Measurements from ENCODE around the gene MAPT. TPM values are rescaled to one million over a fixed set of nuclear protein-coding genes. Genes with fewer than 3 reads are reported as not detected.

MAPT gene
- total and polyA plus RNA-seq, 2 of the 4 experiments (the other 2 are of a cell fraction) = 0.18 to 0.19 TPM

- no peak for TF ChIP-seq CTCF (conservative IDR thresholded peaks at IDR 0.05; ENCODE audit: low read depth, low read length)
- TF ChIP-seq FOS (IDR thresholded peaks at IDR 0.05; ENCODE audit: low read depth, low read length) = no peak
Measured at GRCh38 chr17:46013127-46013501, 118.8 kb downstream of the MAPT start (continued).

GRCh38 chr17:46013502-46014165 lies 119.3 kb downstream of the MAPT start:
- H3K4me1 ChIP-seq (ENCODE audit: control insufficient read depth, insufficient read depth, low read length) = peaks cover 11% of the 10 kb centered on the region
- in situ Hi-C loops (cut with MboI; ENCODE audit: low sequenced_read_pairs) (no loop called here), intact Hi-C loops (cut with micrococcal nuclease) (no loop called here), dilution Hi-C loops (cut with HindIII; ENCODE audit: low sequenced_read_pairs, unreplicated experiment) (no loop called here)
- no peak overlapping the region for H2BK120ac ChIP-seq (ENCODE audit: low read depth, low read length)
- no peak overlapping the region for H2AK5ac ChIP-seq (ENCODE audit: low read depth, low read length)
- no peak overlapping the region for H3K4me2 ChIP-seq (ENCODE audit: low read depth, low read length)
- WGBS, 2 experiments (ENCODE audit: extremely low coverage in 2 of 2, insufficient read length in 1 of 2) = 65% methylated on average over 4 of the region's 9 CpGs; no CpG with 5 or more reads in 1 of the 2 experiments
- CTCF ChIA-PET = interaction anchor here (1.6 kb wide), 1 partner anchor 200 kb away, joined by 3 read pairs; no protein-coding TSS in a partner anchor
- peaks cover 8% of the 10 kb centered on the region for H3K9me1 ChIP-seq (ENCODE audit: insufficient read depth, low read length)
- TF ChIP-seq CEBPB (IDR thresholded peaks at IDR 0.05; ENCODE audit: low read depth, low read length) (peak; percentile 36), USF2 (IDR thresholded peaks at IDR 0.05; ENCODE audit: low read depth, low read length) (no peak; the same call in 1 of the 2 replicates), CHD1 (IDR thresholded peaks at IDR 0.05; ENCODE audit: low read depth, low read length) (no peak), BHLHE40 (IDR thresholded peaks at IDR 0.05; ENCODE audit: low read depth, low read length) (no peak)
- no peaks in the 10 kb centered on the region for H3K9me3 ChIP-seq (ENCODE audit: control insufficient read depth, insufficient read depth, low read length)
- H4K20me1 ChIP-seq (ENCODE audit: insufficient read depth, low read length) = peaks cover 3% of the 10 kb centered on the region; the same call in 1 of the 2 replicates
- H2AK9ac ChIP-seq (replicated peaks; ENCODE audit: low read depth, low read length, poor library complexity) = no peak overlapping the region
- H3K79me1 ChIP-seq (ENCODE audit: low read depth in 1 of 2, low read length in 2 of 2) = no peaks in the 10 kb centered on the region
- H3K4me3 ChIP-seq (ENCODE audit: insufficient read depth, low read depth, low read length) = no peak overlapping the region
- no peak overlapping the region for H3K18ac ChIP-seq (ENCODE audit: low read depth, low read length)
- no peak overlapping the region for H2BK5ac ChIP-seq (ENCODE audit: low read depth, low read length, poor library complexity, severe bottlenecking)
- H3K56ac ChIP-seq (ENCODE audit: extremely low read depth, insufficient read depth, low read length) = no peak overlapping the region
- peaks cover 4% of the 10 kb centered on the region; the same call in 1 of the 2 replicates for H3K27me3 ChIP-seq (ENCODE audit: control insufficient read depth, insufficient read depth, low read length)
- no peak overlapping the region for H3K14ac ChIP-seq (replicated peaks; ENCODE audit: low read depth, low read length)
- no TSS peak for BruUV-seq (replicated peaks)
- POLR2A ChIA-PET (ENCODE audit: unreplicated experiment) = interaction anchor here (0.6 kb wide), 1 partner anchor 1054 kb away, joined by 3 read pairs; no protein-coding TSS in a partner anchor
- no peak overlapping the region for H4K8ac ChIP-seq (ENCODE audit: low read depth in 2 of 2, low read length in 2 of 2)
- H3K36me3 ChIP-seq (ENCODE audit: control insufficient read depth, insufficient read depth, low read length) = no peaks in the 10 kb centered on the region
- peak overlapping the region; percentile 10; the same call in 1 of the 2 replicates for H2BK20ac ChIP-seq (ENCODE audit: low read depth, low read length)
- H4K5ac ChIP-seq (ENCODE audit: low read depth, low read length) = no peak overlapping the region
- H3K4ac ChIP-seq (ENCODE audit: low read depth, low read length) = no peak overlapping the region
- 0 out of 3 replicates have a peak overlapping the region, but pooled peaks have one; percentile 68 for H2BK15ac ChIP-seq (ENCODE audit: low read depth, low read length)
- H4K91ac ChIP-seq (ENCODE audit: insufficient read depth, low read depth, low read length) = no peak overlapping the region
- no peak overlapping the region for H2AFZ ChIP-seq (replicated peaks; ENCODE audit: low read length, poor library complexity)
- peak; percentile 70 for DNase-seq
- peak; percentile 91 for ATAC-seq (ENCODE audit: low read depth)
- no peak overlapping the region for H3K23ac ChIP-seq (ENCODE audit: low read depth, low read length)
- no peak overlapping the region for H3K9ac ChIP-seq (ENCODE audit: low read depth, low read length)
- H3K27ac ChIP-seq (ENCODE audit: insufficient read depth, low read length) = no peak overlapping the region

All from IMR-90 (cell line).